GM12873 (cell line): Measurements from ENCODE around the gene TOM1L2.

Source experiments
- CTCF ChIP-seq: IDR thresholded peaks from 2 replicates; pipeline ENCODE4 v1.5.1; 2012; ENCODE audit warnings: low read depth, mild to moderate bottlenecking, moderate library complexity, low read length, control low read depth; ENCODE audit not compliant: insufficient read depth; ENCODE audit errors: missing control alignments

Gene TOM1L2

GRCh38 chr17:18015593-18015992 is 43.4 kb upstream of the TOM1L2 start:
- no peak for TF ChIP-seq CTCF

- no peak for TF ChIP-seq CTCF
Observed at GRCh38 chr17:18014006-18014405, 41.8 kb upstream of the TOM1L2 start.

- TF ChIP-seq CTCF, result no peak
Observed at GRCh38 chr17:18011286-18011685, 39.1 kb upstream of the TOM1L2 start.

GRCh38 chr17:18009609-18010420 is 37.6 kb upstream of the TOM1L2 start:
- TF ChIP-seq CTCF, result no peak

GRCh38 chr17:18008496-18009268 is 36.5 kb upstream of the TOM1L2 start:
- no peak for TF ChIP-seq CTCF

- TF ChIP-seq CTCF, result no peak
Observed at GRCh38 chr17:18006495-18007239, 34.5 kb upstream of the TOM1L2 start.

GRCh38 chr17:18005496-18005895 is 33.3 kb upstream of the TOM1L2 start:
- TF ChIP-seq CTCF, result no peak
